ENCODE data around the gene PLXNA4. TPM values are rescaled to one million over a fixed set of nuclear protein-coding genes. Genes with fewer than 3 reads are reported as not detected.

The PLXNA4 gene
- total and polyA plus RNA-seq, 2 experiments from 2014 or later = 0.08 to 0.80 TPM

DNA sequence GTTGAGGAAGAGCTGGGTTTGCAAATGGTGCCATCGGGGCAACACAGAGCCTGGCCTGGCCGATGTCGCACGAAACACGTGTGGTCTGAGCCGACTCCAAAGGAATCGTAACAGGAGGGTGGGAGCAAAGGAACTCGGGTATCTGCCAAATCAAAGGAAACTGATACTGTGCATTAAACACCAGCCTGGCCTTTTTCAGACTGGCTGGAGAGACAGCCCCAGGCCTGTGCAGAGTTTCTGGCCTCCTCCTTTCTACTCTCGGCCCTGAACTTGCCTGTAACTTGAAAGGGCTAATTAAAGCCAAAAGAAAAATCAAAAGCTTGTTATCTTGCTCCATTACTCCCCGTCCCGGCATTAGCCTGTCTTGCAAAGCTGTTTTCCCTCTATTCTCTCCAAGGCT, 71.4 kb downstream of the PLXNA4 start:
- Histone ChIP-seq H3K36me3 (ENCODE audit: insufficient read depth) (no peaks in the 10 kb centered on the region), H3K4me2 (no peak overlapping the region), H3K79me2 (replicated peaks; ENCODE audit: insufficient read depth) (no peaks in the 10 kb centered on the region), H3K27me3 (ENCODE audit: insufficient read depth) (no peaks in the 10 kb centered on the region), H4K20me1 (replicated peaks; ENCODE audit: insufficient read depth) (no peaks in the 10 kb centered on the region), H3F3A (replicated peaks; ENCODE audit: low read depth) (no peaks in the 10 kb centered on the region), H3K27ac (ENCODE audit: low read depth) (no peak overlapping the region), H2AFZ (no peak overlapping the region), H3K4me3 (no peak overlapping the region), H3K9me2 (ENCODE audit: insufficient read depth) (no peaks in the 10 kb centered on the region), H3K4me1 (ENCODE audit: insufficient read depth) (no peaks in the 10 kb centered on the region; the same call in 1 of the 2 replicates)
- no peak for TF ChIP-seq EZH2phosphoT487 (IDR thresholded peaks at IDR 0.05; ENCODE audit: unreplicated experiment)
- no peak for TF ChIP-seq POLR2AphosphoS5 (IDR thresholded peaks at IDR 0.05; ENCODE audit: low read depth)
- no peak for TF ChIP-seq NANOG (IDR thresholded peaks at IDR 0.05; ENCODE audit: borderline replicate concordance)
- TF ChIP-seq EZH2 (IDR thresholded peaks at IDR 0.05; ENCODE audit: low read depth, unreplicated experiment) = no peak
- TF ChIP-seq STAT1 (IDR thresholded peaks at IDR 0.05; ENCODE audit: unreplicated experiment) = no peak
- TF ChIP-seq, protein P1, sequence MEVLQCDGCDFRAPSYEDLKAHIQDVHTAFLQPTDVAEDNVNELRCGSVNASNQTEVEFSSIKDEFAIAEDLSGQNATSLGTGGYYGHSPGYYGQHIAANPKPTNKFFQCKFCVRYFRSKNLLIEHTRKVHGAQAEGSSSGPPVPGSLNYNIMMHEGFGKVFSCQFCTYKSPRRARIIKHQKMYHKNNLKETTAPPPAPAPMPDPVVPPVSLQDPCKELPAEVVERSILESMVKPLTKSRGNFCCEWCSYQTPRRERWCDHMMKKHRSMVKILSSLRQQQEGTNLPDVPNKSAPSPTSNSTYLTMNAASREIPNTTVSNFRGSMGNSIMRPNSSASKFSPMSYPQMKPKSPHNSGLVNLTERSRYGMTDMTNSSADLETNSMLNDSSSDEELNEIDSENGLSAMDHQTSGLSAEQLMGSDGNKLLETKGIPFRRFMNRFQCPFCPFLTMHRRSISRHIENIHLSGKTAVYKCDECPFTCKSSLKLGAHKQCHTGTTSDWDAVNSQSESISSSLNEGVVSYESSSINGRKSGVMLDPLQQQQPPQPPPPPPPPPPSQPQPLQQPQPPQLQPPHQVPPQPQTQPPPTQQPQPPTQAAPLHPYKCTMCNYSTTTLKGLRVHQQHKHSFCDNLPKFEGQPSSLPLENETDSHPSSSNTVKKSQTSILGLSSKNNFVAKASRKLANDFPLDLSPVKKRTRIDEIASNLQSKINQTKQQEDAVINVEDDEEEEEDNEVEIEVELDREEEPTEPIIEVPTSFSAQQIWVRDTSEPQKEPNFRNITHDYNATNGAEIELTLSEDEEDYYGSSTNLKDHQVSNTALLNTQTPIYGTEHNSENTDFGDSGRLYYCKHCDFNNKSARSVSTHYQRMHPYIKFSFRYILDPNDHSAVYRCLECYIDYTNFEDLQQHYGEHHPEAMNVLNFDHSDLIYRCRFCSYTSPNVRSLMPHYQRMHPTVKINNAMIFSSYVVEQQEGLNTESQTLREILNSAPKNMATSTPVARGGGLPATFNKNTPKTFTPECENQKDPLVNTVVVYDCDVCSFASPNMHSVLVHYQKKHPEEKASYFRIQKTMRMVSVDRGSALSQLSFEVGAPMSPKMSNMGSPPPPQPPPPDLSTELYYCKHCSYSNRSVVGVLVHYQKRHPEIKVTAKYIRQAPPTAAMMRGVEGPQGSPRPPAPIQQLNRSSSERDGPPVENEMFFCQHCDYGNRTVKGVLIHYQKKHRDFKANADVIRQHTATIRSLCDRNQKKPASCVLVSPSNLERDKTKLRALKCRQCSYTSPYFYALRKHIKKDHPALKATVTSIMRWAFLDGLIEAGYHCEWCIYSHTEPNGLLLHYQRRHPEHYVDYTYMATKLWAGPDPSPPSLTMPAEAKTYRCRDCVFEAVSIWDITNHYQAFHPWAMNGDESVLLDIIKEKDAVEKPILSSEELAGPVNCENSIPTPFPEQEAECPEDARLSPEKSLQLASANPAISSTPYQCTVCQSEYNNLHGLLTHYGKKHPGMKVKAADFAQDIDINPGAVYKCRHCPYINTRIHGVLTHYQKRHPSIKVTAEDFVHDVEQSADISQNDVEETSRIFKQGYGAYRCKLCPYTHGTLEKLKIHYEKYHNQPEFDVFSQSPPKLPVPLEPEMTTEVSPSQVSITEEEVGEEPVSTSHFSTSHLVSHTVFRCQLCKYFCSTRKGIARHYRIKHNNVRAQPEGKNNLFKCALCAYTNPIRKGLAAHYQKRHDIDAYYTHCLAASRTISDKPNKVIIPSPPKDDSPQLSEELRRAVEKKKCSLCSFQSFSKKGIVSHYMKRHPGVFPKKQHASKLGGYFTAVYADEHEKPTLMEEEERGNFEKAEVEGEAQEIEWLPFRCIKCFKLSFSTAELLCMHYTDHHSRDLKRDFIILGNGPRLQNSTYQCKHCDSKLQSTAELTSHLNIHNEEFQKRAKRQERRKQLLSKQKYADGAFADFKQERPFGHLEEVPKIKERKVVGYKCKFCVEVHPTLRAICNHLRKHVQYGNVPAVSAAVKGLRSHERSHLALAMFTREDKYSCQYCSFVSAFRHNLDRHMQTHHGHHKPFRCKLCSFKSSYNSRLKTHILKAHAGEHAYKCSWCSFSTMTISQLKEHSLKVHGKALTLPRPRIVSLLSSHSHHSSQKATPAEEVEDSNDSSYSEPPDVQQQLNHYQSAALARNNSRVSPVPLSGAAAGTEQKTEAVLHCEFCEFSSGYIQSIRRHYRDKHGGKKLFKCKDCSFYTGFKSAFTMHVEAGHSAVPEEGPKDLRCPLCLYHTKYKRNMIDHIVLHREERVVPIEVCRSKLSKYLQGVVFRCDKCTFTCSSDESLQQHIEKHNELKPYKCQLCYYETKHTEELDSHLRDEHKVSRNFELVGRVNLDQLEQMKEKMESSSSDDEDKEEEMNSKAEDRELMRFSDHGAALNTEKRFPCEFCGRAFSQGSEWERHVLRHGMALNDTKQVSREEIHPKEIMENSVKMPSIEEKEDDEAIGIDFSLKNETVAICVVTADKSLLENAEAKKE (CRISPR knock-in tag; IDR thresholded peaks at IDR 0.05) = no peak
- no peak for TF ChIP-seq ZNF331 (CRISPR knock-in tag; IDR thresholded peaks at IDR 0.05; ENCODE audit: low read depth)
- TF ChIP-seq, protein P2, sequence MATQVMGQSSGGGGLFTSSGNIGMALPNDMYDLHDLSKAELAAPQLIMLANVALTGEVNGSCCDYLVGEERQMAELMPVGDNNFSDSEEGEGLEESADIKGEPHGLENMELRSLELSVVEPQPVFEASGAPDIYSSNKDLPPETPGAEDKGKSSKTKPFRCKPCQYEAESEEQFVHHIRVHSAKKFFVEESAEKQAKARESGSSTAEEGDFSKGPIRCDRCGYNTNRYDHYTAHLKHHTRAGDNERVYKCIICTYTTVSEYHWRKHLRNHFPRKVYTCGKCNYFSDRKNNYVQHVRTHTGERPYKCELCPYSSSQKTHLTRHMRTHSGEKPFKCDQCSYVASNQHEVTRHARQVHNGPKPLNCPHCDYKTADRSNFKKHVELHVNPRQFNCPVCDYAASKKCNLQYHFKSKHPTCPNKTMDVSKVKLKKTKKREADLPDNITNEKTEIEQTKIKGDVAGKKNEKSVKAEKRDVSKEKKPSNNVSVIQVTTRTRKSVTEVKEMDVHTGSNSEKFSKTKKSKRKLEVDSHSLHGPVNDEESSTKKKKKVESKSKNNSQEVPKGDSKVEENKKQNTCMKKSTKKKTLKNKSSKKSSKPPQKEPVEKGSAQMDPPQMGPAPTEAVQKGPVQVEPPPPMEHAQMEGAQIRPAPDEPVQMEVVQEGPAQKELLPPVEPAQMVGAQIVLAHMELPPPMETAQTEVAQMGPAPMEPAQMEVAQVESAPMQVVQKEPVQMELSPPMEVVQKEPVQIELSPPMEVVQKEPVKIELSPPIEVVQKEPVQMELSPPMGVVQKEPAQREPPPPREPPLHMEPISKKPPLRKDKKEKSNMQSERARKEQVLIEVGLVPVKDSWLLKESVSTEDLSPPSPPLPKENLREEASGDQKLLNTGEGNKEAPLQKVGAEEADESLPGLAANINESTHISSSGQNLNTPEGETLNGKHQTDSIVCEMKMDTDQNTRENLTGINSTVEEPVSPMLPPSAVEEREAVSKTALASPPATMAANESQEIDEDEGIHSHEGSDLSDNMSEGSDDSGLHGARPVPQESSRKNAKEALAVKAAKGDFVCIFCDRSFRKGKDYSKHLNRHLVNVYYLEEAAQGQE (IDR thresholded peaks at IDR 0.05; ENCODE audit: unreplicated experiment) = no peak
- TF ChIP-seq, protein P3, sequence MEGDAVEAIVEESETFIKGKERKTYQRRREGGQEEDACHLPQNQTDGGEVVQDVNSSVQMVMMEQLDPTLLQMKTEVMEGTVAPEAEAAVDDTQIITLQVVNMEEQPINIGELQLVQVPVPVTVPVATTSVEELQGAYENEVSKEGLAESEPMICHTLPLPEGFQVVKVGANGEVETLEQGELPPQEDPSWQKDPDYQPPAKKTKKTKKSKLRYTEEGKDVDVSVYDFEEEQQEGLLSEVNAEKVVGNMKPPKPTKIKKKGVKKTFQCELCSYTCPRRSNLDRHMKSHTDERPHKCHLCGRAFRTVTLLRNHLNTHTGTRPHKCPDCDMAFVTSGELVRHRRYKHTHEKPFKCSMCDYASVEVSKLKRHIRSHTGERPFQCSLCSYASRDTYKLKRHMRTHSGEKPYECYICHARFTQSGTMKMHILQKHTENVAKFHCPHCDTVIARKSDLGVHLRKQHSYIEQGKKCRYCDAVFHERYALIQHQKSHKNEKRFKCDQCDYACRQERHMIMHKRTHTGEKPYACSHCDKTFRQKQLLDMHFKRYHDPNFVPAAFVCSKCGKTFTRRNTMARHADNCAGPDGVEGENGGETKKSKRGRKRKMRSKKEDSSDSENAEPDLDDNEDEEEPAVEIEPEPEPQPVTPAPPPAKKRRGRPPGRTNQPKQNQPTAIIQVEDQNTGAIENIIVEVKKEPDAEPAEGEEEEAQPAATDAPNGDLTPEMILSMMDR (conservative IDR thresholded peaks at IDR 0.05; ENCODE audit: low read depth in 2 of 2) = no peak
- H3K27me3 Mint-ChIP-seq (ENCODE audit: insufficient read depth, low read depth, poor library complexity) = peaks cover 5% of the 10 kb centered on the region
- H3K27ac Mint-ChIP-seq = no peak overlapping the region
- H3K36me3 Mint-ChIP-seq (ENCODE audit: low read depth) = no peaks in the 10 kb centered on the region
- H3K4me1 Mint-ChIP-seq = peaks cover 11% of the 10 kb centered on the region
- H3K9me3 Mint-ChIP-seq = no peaks in the 10 kb centered on the region
- DNase-seq (ENCODE audit: low spot score) (no peak), ATAC-seq (no peak)
- no peak overlapping the region for H3K4me3 Mint-ChIP-seq

Measured in GM23338 (cell line).